Loucy (cell line): Measurements from ENCODE around the gene TRIM26.

ENCODE experiments used
- H2AFZ ChIP-seq: fragments of 200-600 bp; sonication (generic); 2 replicates; pipeline ENCODE4 v1.6.0; 2016; ENCODE audit warnings: antibody characterized with exemption, mild to moderate bottlenecking, low read length, moderate library complexity
- H3F3A ChIP-seq: fragments of 200-600 bp; 2 replicates; pipeline ENCODE4 v1.6.0; 2016; ENCODE audit warnings: antibody characterized with exemption, low read depth, mild to moderate bottlenecking
- H3K27me3 ChIP-seq: fragments of 200-600 bp; sonication (generic); 2 replicates; pipeline ENCODE4 v1.6.1; 2014; ENCODE audit warnings: low read length, mild to moderate bottlenecking; ENCODE audit not compliant: insufficient read depth, poor library complexity, severe bottlenecking
- H3K36me3 ChIP-seq: fragments of 200-600 bp; sonication (generic); 2 replicates; pipeline ENCODE4 v1.6.1; 2016; ENCODE audit warnings: low read length; ENCODE audit not compliant: insufficient read depth
- H3K4me1 ChIP-seq: fragments of 200-600 bp; sonication (generic); 2 replicates; pipeline ENCODE4 v1.5.1; 2014; ENCODE audit warnings: low read length, mild to moderate bottlenecking; ENCODE audit not compliant: insufficient read depth, poor library complexity, severe bottlenecking
- H3K4me2 ChIP-seq: fragments of 200-600 bp; sonication (generic); 2 replicates; pipeline ENCODE4 v1.6.0; 2014; ENCODE audit warnings: antibody characterized with exemption, low read length, low read depth, mild to moderate bottlenecking; ENCODE audit not compliant: poor library complexity, severe bottlenecking
- H3K4me3 ChIP-seq: fragments of 200-600 bp; sonication (generic); 2 replicates; pipeline ENCODE4 v1.5.1; 2014; ENCODE audit warnings: low read length, mild to moderate bottlenecking, mixed read lengths; ENCODE audit not compliant: poor library complexity, severe bottlenecking
- H3K79me2 ChIP-seq: fragments of 200-600 bp; sonication (generic); 2 replicates; pipeline ENCODE4 v1.6.1; 2014; ENCODE audit warnings: low read length; ENCODE audit not compliant: insufficient read depth
- H3K9ac ChIP-seq: fragments of 200-600 bp; sonication (generic); 2 replicates; pipeline ENCODE4 v1.6.0; 2014; ENCODE audit warnings: mild to moderate bottlenecking, low read depth, low read length, moderate library complexity; ENCODE audit not compliant: poor library complexity, severe bottlenecking
- H3K9me2 ChIP-seq: fragments of 200-600 bp; sonication (generic); replicated peaks from 2 replicates; pipeline ENCODE4 v1.6.1; 2016; ENCODE audit warnings: low read depth, low read length, mixed read lengths
- H3K9me3 ChIP-seq: fragments of 200-600 bp; sonication (generic); 2 replicates; pipeline ENCODE4 v1.6.1; 2014; ENCODE audit warnings: mild to moderate bottlenecking, antibody characterized with exemption, low read length, low read depth; ENCODE audit not compliant: insufficient read depth
- H4K20me1 ChIP-seq: fragments of 200-600 bp; sonication (generic); 2 replicates; pipeline ENCODE4 v1.6.0; 2014; ENCODE audit warnings: antibody characterized with exemption, low read length, mild to moderate bottlenecking; ENCODE audit not compliant: insufficient read depth, poor library complexity, severe bottlenecking
- CTCF ChIP-seq: fragments of 200-600 bp; sonication (generic); conservative IDR thresholded peaks from 2 replicates; pipeline ENCODE4 v1.5.1; 2014; ENCODE audit warnings: mild to moderate bottlenecking, antibody characterized with exemption, low read length
- EZH2phosphoT487 ChIP-seq: fragments of 200-600 bp; IDR thresholded peaks from 2 replicates; pipeline ENCODE4 v1.6.1; 2018; ENCODE audit warnings: antibody characterized with exemption, mild to moderate bottlenecking, moderate library complexity, borderline replicate concordance

The TRIM26 gene

DNA sequence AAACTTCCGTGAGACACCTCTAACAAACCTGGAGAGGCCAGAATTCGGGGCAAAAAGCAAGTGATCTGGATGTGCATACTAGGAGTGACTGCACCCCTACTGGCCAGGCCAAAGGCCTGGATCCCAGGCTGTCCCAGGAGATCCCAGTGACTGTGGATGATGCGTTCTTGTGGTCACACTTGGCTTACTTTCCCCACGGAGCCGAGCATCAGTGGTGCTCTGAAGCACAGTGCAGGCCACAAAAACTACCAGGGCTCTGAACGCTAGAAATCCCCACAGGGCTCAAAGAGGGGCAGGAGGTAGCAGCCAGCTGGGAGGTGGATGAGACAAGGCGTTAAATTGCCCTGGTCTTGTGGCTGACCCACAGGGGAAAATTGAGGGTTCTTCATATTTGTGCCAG lies 7.1 kb downstream of the TRIM26 start:
- Histone ChIP-seq H3K4me2 (no peak overlapping the region), H3K4me3 (no peak overlapping the region), H3F3A (no peaks in the 10 kb centered on the region), H3K9ac (no peak overlapping the region), H3K9me2 (no peaks in the 10 kb centered on the region), H3K27me3 (no peaks in the 10 kb centered on the region), H3K36me3 (peaks cover 2% of the 10 kb centered on the region; the same call in 1 of the 2 replicates), H4K20me1 (peaks cover 2% of the 10 kb centered on the region), H3K79me2 (peaks cover 68% of the 10 kb centered on the region), H2AFZ (no peak overlapping the region), H3K9me3 (no peaks in the 10 kb centered on the region), H3K4me1 (peaks cover 26% of the 10 kb centered on the region)
- TF ChIP-seq EZH2phosphoT487 = no peak
- no peak for TF ChIP-seq CTCF

DNA sequence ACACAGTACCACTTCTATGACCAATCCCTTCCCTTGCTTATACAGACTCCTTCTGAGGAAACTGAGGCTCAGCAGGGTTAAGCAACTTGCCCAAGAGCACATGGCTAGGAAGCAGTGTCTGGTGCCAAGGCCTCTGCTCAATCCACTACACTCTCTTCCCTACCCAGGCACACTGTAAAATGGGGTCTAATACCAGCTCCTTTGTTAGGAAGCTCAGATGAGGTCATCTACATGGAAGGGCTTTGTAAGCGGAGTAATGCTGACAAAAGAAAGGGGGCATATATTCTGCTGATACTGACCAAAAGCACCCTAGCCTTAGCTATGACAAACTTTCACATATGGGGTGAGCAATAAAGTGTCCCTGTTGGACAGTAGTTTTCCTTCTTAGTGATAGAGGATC lies 9.1 kb downstream of the TRIM26 start:
- Histone ChIP-seq H3K9me3 (no peaks in the 10 kb centered on the region), H3K27me3 (no peaks in the 10 kb centered on the region), H3K9me2 (no peaks in the 10 kb centered on the region), H2AFZ (no peak overlapping the region), H3F3A (no peaks in the 10 kb centered on the region), H3K36me3 (peaks cover 16% of the 10 kb centered on the region), H3K9ac (no peak overlapping the region), H3K79me2 (peaks cover 52% of the 10 kb centered on the region), H3K4me3 (no peak overlapping the region), H3K4me1 (peaks cover 13% of the 10 kb centered on the region), H3K4me2 (no peak overlapping the region), H4K20me1 (no peaks in the 10 kb centered on the region)
- TF ChIP-seq CTCF (no peak), EZH2phosphoT487 (no peak)

- Histone ChIP-seq H3K9me3 (no peaks in the 10 kb centered on the region), H3K79me2 (peaks cover 34% of the 10 kb centered on the region), H3K9ac (no peak overlapping the region), H3F3A (no peaks in the 10 kb centered on the region), H3K27me3 (no peaks in the 10 kb centered on the region), H3K4me1 (no peaks in the 10 kb centered on the region), H3K4me3 (no peak overlapping the region), H3K36me3 (peaks cover 32% of the 10 kb centered on the region), H3K4me2 (no peak overlapping the region), H3K9me2 (no peaks in the 10 kb centered on the region), H2AFZ (no peak overlapping the region), H4K20me1 (no peaks in the 10 kb centered on the region)
- TF ChIP-seq CTCF = no peak
- TF ChIP-seq EZH2phosphoT487 = no peak
These were observed 10.8 kb downstream of the TRIM26 start for GRCh38 chr6:30202366-30202765.
